Stimulated activated CD4-positive, alpha-beta T cell treated with anti-CD3 and anti-CD28 coated beads, Interleukin-1b, Interleukin-23, amount 100 ng/mL, for 1 hour (primary cell): ENCODE results near the gene DPPA3.
"Not testable (repeated sequence)": the region's sequence is repeated elsewhere in the genome, so short reads cannot be mapped to it uniquely, and the experiment has no call there.

Experiments used
- DNase-seq, 2 donors: peaks; one replicate each; pipeline ENCODE4 v3.0.0-alpha.2; 2020; ENCODE audit warnings: low read depth in 2 of 2

The DPPA3 gene

GRCh38 chr12:7730984-7731383 lies 19.8 kb downstream of the DPPA3 start:
- DNase-seq: not testable (repeated sequence)

GRCh38 chr12:7731486-7731885 lies 20.3 kb downstream of the DPPA3 start:
- no peak for DNase-seq

GRCh38 chr12:7732993-7733392 lies 21.8 kb downstream of the DPPA3 start:
- no peak for DNase-seq

GRCh38 chr12:7747246-7747645 lies 36.0 kb downstream of the DPPA3 start, which contains the start of gene CLEC4C:
Gene CLEC4C, minus strand, starts transcription at chr12:7747375. Its CDS starts 27 bp downstream, at chr12:7747348.
- DNase-seq: no peak

- no peak for DNase-seq
Observed at GRCh38 chr12:7748852-7749251, 37.6 kb downstream of the DPPA3 start.

- DNase-seq: no peak
Observed at GRCh38 chr12:7749442-7749841, 38.2 kb downstream of the DPPA3 start.

- no peak for DNase-seq
Observed at GRCh38 chr12:7750350-7750749, 39.1 kb downstream of the DPPA3 start.

- no peak for DNase-seq
Observed at GRCh38 chr12:7751394-7751793, 40.2 kb downstream of the DPPA3 start.

- not testable (repeated sequence) for DNase-seq
Observed at GRCh38 chr12:7751941-7752922, 41.0 kb downstream of the DPPA3 start.

GRCh38 chr12:7755668-7756067 lies 44.4 kb downstream of the DPPA3 start:
- not testable (repeated sequence) for DNase-seq

- DNase-seq: no peak
Observed at GRCh38 chr12:7756993-7757392, 45.8 kb downstream of the DPPA3 start.

- DNase-seq: no peak
Observed at GRCh38 chr12:7758766-7759140, 47.5 kb downstream of the DPPA3 start.
